Breast epithelium (tissue), 3 donors: ENCODE data around the gene ANKRD55.

Experiments used
- CTCF ChIP-seq, 3 donors: fragments of 450-650 bp; IDR thresholded peaks; one replicate each; pipeline ENCODE4 v1.5.1; 2016 to 2017; ENCODE audit warnings: antibody characterized with exemption in 3 of 3, mild to moderate bottlenecking in 3 of 3, moderate library complexity in 3 of 3
- POLR2A ChIP-seq: fragments of 450-650 bp; IDR thresholded peaks from one replicate; pipeline ENCODE4 v1.6.1; 2016; ENCODE audit warnings: antibody characterized with exemption, mild to moderate bottlenecking, moderate library complexity
- POLR2AphosphoS5 ChIP-seq, 3 donors: sonication (generic); formaldehyde crosslinking; IDR thresholded peaks; one replicate each; pipeline ENCODE4 v1.6.1; 2017; ENCODE audit warnings: antibody characterized with exemption in 3 of 3

- TF ChIP-seq POLR2AphosphoS5 (IDR thresholded peaks at IDR 0.05) = no peak
- no peak for TF ChIP-seq CTCF (IDR thresholded peaks at IDR 0.05)
- no peak for TF ChIP-seq POLR2A
Measured at GRCh38 chr5:56279291-56279690, 46.2 kb upstream of the ANKRD55 start.
